Measurements from ENCODE around the gene GUCY1A2. TPM values are rescaled to one million over a fixed set of nuclear protein-coding genes. Genes with fewer than 3 reads are reported as not detected.
"Not testable (repeated sequence)": the region's sequence is repeated elsewhere in the genome, so short reads cannot be mapped to it uniquely, and the experiment has no call there.

GUCY1A2 gene
- total RNA-seq, 2 donors from 2014 or later, result not detected

- Mint-ChIP-seq H3K27me3 (ENCODE audit: low read depth) (no peaks in the 10 kb centered on the region), H3K36me3 (ENCODE audit: insufficient read depth in 2 of 2) (no peaks in the 10 kb centered on the region), H3K27ac (no peak overlapping the region), H3K4me1 (ENCODE audit: low read depth) (no peaks in the 10 kb centered on the region), H3K9me3 (peaks cover 6 to 17% of the 10 kb centered on the region in 2 donors), H3K4me3 (no peak overlapping the region)
- ATAC-seq (replicated peaks in 1 of 2) (no peak), DNase-seq (no peak)
Observed at GRCh38 chr11:106840947-106841346, 177.3 kb downstream of the GUCY1A2 start.

DNA sequence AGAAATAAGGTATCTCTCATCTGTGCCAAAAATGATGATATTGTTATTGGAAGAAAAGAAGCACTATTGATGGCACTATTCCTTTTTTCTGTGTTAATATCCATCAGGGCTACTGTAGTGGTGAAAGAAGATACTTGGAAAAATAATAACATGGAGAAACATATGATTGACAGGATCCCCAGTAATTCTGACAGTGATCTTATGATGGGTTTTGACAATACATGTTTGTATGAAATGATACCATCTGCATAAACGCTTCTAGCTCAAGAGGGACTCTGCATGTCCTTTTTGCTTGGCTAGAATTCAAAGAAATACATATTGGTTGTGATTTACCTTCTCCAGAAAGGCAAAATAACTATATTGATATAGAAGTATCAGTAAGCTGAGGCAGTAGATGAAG lies 178.1 kb downstream of the GUCY1A2 start:
- H3K36me3 Mint-ChIP-seq (ENCODE audit: insufficient read depth in 2 of 2), result no peaks in the 10 kb centered on the region
- no peak overlapping the region for H3K27ac Mint-ChIP-seq
- peaks cover 9 to 13% of the 10 kb centered on the region in 2 donors for H3K9me3 Mint-ChIP-seq
- H3K4me3 Mint-ChIP-seq, result no peak overlapping the region
- DNase-seq (no peak), ATAC-seq (replicated peaks in 1 of 2) (no peak)
- H3K4me1 Mint-ChIP-seq (ENCODE audit: low read depth), result no peaks in the 10 kb centered on the region
- no peaks in the 10 kb centered on the region for H3K27me3 Mint-ChIP-seq (ENCODE audit: low read depth)

- Mint-ChIP-seq H3K4me1 (ENCODE audit: low read depth) (no peaks in the 10 kb centered on the region), H3K9me3 (peaks cover 8 to 13% of the 10 kb centered on the region in 2 donors), H3K4me3 (no peak overlapping the region), H3K36me3 (ENCODE audit: insufficient read depth in 2 of 2) (no peaks in the 10 kb centered on the region), H3K27me3 (ENCODE audit: low read depth) (no peaks in the 10 kb centered on the region), H3K27ac (no peak overlapping the region)
- DNase-seq (no peak), ATAC-seq (replicated peaks in 1 of 2) (no peak)
Observed at GRCh38 chr11:106834567-106834966, 183.7 kb downstream of the GUCY1A2 start.

DNA sequence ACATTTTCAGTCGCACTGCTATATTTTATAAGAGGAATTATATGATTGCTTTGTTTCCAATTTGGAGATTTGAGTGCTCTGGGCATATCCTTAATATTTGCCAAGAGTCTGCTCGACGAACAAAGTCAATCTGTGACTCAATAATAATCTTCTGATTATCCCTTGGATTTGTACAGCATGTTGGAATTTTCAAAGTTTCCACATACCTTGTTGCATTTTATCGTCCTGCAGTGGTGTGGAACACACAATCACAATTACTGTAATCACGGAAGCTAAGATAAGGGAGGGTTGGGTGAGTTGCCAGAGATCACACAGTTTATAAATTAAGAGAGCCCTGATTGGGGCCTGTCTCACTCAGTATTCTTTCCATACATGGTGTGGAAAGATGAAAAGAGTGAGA lies 189.3 kb downstream of the GUCY1A2 start:
- no peak overlapping the region for H3K4me3 Mint-ChIP-seq
- peaks cover 0 to 1% of the 10 kb centered on the region in 2 donors for H3K36me3 Mint-ChIP-seq (ENCODE audit: insufficient read depth in 2 of 2)
- no peak overlapping the region for H3K27ac Mint-ChIP-seq
- peaks cover 7% of the 10 kb centered on the region in 2 donors for H3K9me3 Mint-ChIP-seq
- ATAC-seq (replicated peaks in 1 of 2) (no peak), DNase-seq (no peak)
- no peaks in the 10 kb centered on the region for H3K27me3 Mint-ChIP-seq (ENCODE audit: low read depth)
- no peaks in the 10 kb centered on the region for H3K4me1 Mint-ChIP-seq (ENCODE audit: low read depth)

DNA sequence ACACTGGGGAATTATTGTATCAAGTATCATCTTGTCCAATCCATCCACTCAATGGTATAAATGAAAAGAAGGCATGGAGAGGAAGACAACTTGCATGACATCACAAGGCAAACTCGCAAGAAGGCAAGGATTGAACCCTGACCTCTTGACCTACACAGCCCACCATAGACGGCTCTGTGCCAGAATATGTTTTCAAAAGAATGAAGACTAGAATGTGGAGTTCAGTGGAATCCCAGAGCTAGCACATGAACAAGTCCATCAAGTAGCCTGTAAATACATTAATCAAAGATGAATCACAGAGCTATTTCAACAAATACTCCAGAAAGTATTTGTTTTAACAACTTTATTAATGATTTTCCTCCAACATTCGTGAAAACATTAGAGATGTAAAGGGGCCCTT lies 189.7 kb downstream of the GUCY1A2 start:
- H3K4me3 Mint-ChIP-seq, result no peak overlapping the region
- ATAC-seq (replicated peaks in 1 of 2) (no peak), DNase-seq (no peak)
- peaks cover 0 to 1% of the 10 kb centered on the region in 2 donors for H3K36me3 Mint-ChIP-seq (ENCODE audit: insufficient read depth in 2 of 2)
- H3K4me1 Mint-ChIP-seq (ENCODE audit: low read depth), result no peaks in the 10 kb centered on the region
- H3K27ac Mint-ChIP-seq, result no peak overlapping the region
- H3K27me3 Mint-ChIP-seq (ENCODE audit: low read depth), result no peaks in the 10 kb centered on the region
- peaks cover 7 to 8% of the 10 kb centered on the region in 2 donors for H3K9me3 Mint-ChIP-seq

GRCh38 chr11:106827687-106828086 lies 190.6 kb downstream of the GUCY1A2 start:
- no peaks in the 10 kb centered on the region for H3K4me1 Mint-ChIP-seq (ENCODE audit: low read depth)
- H3K27me3 Mint-ChIP-seq (ENCODE audit: low read depth), result no peaks in the 10 kb centered on the region
- H3K4me3 Mint-ChIP-seq, result no peak overlapping the region
- peaks cover 6 to 12% of the 10 kb centered on the region in 2 donors for H3K9me3 Mint-ChIP-seq
- no peak for ATAC-seq (replicated peaks in 1 of 2)
- DNase-seq, result no peak
- H3K27ac Mint-ChIP-seq, result no peak overlapping the region
- H3K36me3 Mint-ChIP-seq (ENCODE audit: insufficient read depth in 2 of 2), result peaks cover 0 to 1% of the 10 kb centered on the region in 2 donors

DNA sequence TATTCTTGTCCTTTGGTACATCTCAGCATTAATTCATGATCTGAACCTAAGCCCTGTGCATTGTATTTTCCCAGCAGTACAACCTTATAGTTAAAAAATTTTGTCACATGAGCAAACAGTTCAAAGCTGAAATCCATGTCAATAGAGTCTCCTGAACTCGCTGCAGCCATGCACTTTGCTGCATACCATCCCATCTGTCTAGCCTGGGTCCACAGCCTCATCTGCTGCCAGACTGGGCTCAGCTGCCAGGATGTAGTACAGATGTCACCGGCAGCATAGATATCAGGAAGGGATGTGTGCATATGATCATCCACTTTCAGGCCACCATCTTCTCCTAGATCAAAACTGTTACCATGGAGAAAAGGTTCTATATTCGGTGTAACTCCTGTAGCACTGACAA lies 191.7 kb downstream of the GUCY1A2 start:
- H3K36me3 Mint-ChIP-seq (ENCODE audit: insufficient read depth in 2 of 2); H3K27me3 Mint-ChIP-seq (ENCODE audit: low read depth): not testable (repeated sequence)

GRCh38 chr11:106821826-106822225 lies 196.4 kb downstream of the GUCY1A2 start:
- ATAC-seq (replicated peaks in 1 of 2) (no peak), DNase-seq (no peak)
- H3K4me1 Mint-ChIP-seq (ENCODE audit: low read depth), result no peaks in the 10 kb centered on the region
- H3K9me3 Mint-ChIP-seq, result peaks cover 5 to 7% of the 10 kb centered on the region in 2 donors
- no peaks in the 10 kb centered on the region for H3K27me3 Mint-ChIP-seq (ENCODE audit: low read depth)
- H3K27ac Mint-ChIP-seq, result no peak overlapping the region
- H3K4me3 Mint-ChIP-seq, result no peak overlapping the region
- H3K36me3 Mint-ChIP-seq (ENCODE audit: insufficient read depth in 2 of 2), result no peaks in the 10 kb centered on the region

More for the DNA sequence above, 191.7 kb downstream of the GUCY1A2 start:
- not testable (repeated sequence) for DNase-seq; H3K27ac Mint-ChIP-seq; H3K4me3 Mint-ChIP-seq; ATAC-seq (replicated peaks in 1 of 2); H3K4me1 Mint-ChIP-seq (ENCODE audit: low read depth)
- H3K9me3 Mint-ChIP-seq, result peaks cover 9 to 10% of the 10 kb centered on the region in 2 donors

DNA sequence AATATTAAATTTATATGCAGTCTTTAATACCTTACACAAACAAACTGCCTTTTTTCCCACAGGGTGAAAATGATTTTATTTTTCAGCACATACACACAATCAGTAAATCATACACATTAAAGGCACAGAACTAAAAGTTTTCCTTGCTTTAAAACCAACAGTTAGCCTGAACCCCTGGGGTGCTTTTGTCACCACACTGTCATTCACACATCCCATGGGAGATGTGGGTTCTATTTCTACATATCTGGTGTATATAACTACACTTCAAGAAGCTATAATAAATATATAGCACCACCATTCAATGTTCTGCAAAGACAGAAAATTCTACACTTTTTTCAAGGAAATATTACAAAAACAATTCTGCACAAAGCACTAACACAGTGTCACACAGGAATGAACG lies 197.0 kb downstream of the GUCY1A2 start:
- ATAC-seq (replicated peaks in 1 of 2) (no peak), DNase-seq (no peak)
- H3K4me1 Mint-ChIP-seq (ENCODE audit: low read depth), result no peaks in the 10 kb centered on the region
- no peaks in the 10 kb centered on the region for H3K27me3 Mint-ChIP-seq (ENCODE audit: low read depth)
- peaks cover 6 to 9% of the 10 kb centered on the region in 2 donors for H3K9me3 Mint-ChIP-seq
- no peak overlapping the region for H3K27ac Mint-ChIP-seq
- no peaks in the 10 kb centered on the region for H3K36me3 Mint-ChIP-seq (ENCODE audit: insufficient read depth in 2 of 2)
- no peak overlapping the region for H3K4me3 Mint-ChIP-seq

GRCh38 chr11:106818443-106818842 lies 199.8 kb downstream of the GUCY1A2 start:
- ATAC-seq (replicated peaks in 1 of 2) (no peak), DNase-seq (no peak)
- Mint-ChIP-seq H3K27ac (no peak overlapping the region), H3K4me3 (no peak overlapping the region), H3K9me3 (peaks cover 7 to 13% of the 10 kb centered on the region in 2 donors), H3K27me3 (ENCODE audit: low read depth) (no peaks in the 10 kb centered on the region), H3K36me3 (ENCODE audit: insufficient read depth in 2 of 2) (no peaks in the 10 kb centered on the region), H3K4me1 (ENCODE audit: low read depth) (no peaks in the 10 kb centered on the region)

DNA sequence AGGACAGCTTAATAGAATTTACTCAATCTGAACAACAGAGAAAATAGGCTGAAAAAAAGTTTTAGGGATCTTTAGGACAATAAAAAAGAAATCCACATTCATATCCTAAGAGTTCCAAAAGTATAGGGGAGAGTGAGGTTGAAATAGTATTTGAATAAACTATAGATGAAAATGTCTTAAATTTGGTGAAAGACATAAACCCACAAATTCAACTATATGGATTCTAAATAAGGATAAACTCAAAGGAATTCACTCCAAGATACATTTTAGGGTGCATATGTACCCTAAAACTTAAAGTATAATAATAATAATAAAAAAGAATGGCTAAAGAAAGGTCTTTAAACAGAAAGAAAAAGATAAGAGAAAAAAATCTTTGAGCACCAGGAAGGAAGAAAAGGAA lies 203.1 kb downstream of the GUCY1A2 start:
- Mint-ChIP-seq H3K27me3 (ENCODE audit: low read depth) (no peaks in the 10 kb centered on the region), H3K27ac (no peak overlapping the region), H3K4me3 (no peak overlapping the region), H3K36me3 (ENCODE audit: insufficient read depth in 2 of 2) (no peaks in the 10 kb centered on the region), H3K9me3 (peaks cover 5 to 11% of the 10 kb centered on the region in 2 donors), H3K4me1 (ENCODE audit: low read depth) (no peaks in the 10 kb centered on the region)
- DNase-seq, result no peak
- ATAC-seq (replicated peaks in 1 of 2), result no peak

DNA sequence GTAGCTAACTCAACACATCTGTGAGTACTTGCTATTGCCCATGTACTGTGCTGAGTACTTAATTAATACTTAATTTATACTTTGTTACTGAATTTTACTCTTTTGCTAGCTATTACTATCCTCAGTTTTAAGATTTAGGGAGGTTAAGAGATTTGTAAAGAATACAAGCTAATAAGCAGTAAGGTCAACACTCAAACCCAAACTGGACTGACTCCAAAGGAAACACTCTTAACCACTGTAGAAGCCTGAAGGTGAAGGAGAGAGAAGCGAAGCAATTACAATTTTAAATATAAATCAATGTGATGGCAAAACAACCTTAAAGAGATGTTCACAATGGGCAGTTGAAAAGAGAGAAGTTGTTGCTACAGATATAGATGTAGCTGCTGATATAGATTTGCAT lies 204.5 kb downstream of the GUCY1A2 start:
- Mint-ChIP-seq H3K9me3 (peaks cover 5 to 11% of the 10 kb centered on the region in 2 donors), H3K36me3 (ENCODE audit: insufficient read depth in 2 of 2) (no peaks in the 10 kb centered on the region), H3K4me3 (no peak overlapping the region), H3K27me3 (ENCODE audit: low read depth) (no peaks in the 10 kb centered on the region), H3K27ac (no peak overlapping the region), H3K4me1 (ENCODE audit: low read depth) (no peaks in the 10 kb centered on the region)
- ATAC-seq (replicated peaks in 1 of 2), result no peak
- DNase-seq, result no peak

DNA sequence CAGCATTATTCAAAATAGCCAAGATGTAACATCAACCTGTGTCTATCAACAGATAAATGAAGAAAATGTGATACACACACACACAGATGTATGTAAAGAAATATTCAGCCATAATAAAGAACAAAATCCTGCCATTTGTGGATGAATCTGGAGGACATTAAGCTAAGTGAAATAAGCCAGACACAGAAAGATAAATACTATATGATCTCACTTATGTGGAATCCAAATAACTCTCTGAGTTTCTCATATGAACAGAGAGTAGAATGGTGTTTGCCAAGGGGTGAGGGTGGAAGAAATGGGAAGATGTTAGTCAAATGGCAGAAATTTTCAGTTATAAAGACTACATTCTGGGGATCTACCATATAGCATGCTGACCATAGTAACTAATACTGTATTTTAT lies 224.2 kb downstream of the GUCY1A2 start:
- H3K4me1 Mint-ChIP-seq (ENCODE audit: low read depth), result no peaks in the 10 kb centered on the region
- no peak for DNase-seq
- no peak for ATAC-seq (replicated peaks in 1 of 2)
- peaks cover 10 to 14% of the 10 kb centered on the region in 2 donors for H3K9me3 Mint-ChIP-seq
- peaks cover 3 to 4% of the 10 kb centered on the region in 2 donors for H3K36me3 Mint-ChIP-seq (ENCODE audit: insufficient read depth in 2 of 2)
- no peak overlapping the region for H3K27ac Mint-ChIP-seq
- no peak overlapping the region for H3K4me3 Mint-ChIP-seq
- no peaks in the 10 kb centered on the region for H3K27me3 Mint-ChIP-seq (ENCODE audit: low read depth)

DNA sequence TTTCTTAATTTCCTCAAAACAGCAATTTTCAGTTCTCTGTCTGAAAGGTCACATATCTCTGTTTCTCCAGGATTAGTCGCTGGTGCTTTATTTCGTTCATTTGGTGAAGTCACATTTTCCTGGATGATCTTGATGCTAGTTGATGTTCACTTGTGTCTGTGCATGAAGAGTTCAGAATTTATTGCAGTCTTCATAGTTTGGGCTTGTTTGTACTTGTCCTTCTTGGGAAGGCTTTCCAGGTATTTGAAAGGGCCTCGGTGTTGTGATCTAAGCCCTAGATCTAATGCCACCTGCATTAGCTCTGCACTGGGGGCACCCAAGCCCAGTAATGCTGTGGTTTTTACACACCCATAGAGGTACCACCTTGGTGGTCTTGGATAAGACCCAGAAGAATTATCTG lies 228.9 kb downstream of the GUCY1A2 start:
- Mint-ChIP-seq H3K9me3 (peaks cover 4 to 6% of the 10 kb centered on the region in 2 donors), H3K36me3 (ENCODE audit: insufficient read depth in 2 of 2) (no peaks in the 10 kb centered on the region), H3K4me3 (no peak overlapping the region), H3K4me1 (ENCODE audit: low read depth) (no peaks in the 10 kb centered on the region), H3K27me3 (ENCODE audit: low read depth) (no peaks in the 10 kb centered on the region), H3K27ac (no peak overlapping the region)
- DNase-seq, result no peak
- no peak for ATAC-seq (replicated peaks in 1 of 2)
